22Rv1 (cell line): ENCODE measurements around the gene NOC3L.

Source experiments
- CTCF ChIP-seq: fragments of 450-650 bp; IDR thresholded peaks from 2 replicates; pipeline ENCODE4 v1.5.1; 2017; ENCODE audit warnings: mild to moderate bottlenecking
- ZFX ChIP-seq: fragments of 450-650 bp; IDR thresholded peaks from 2 replicates; pipeline ENCODE4 v1.6.1; 2017; ENCODE audit warnings: antibody characterized with exemption, borderline replicate concordance

GRCh38 chr10:94376865-94377264 is 14.1 kb upstream of the NOC3L start:
- TF ChIP-seq CTCF (no peak), ZFX (no peak)
